NCI-H82 treated with DMSO at 0.1 percent for 48 hours (cell line): ENCODE results near the gene CHAC1.

Source experiments
- DNase-seq: peaks from one replicate; lab custom pipeline; 2025; ENCODE audit not compliant: unreplicated experiment; lab: John Stamatoyannopoulos, UW

CHAC1 gene

GRCh38 chr15:40952901-40953712 is at the start of gene CHAC1:
CHAC1 (plus strand) TSS chr15:40953471; CDS start chr15:40953584, 113 bp downstream.
- peak; percentile 85 for DNase-seq

GRCh38 chr15:40904552-40905201 is 48.6 kb upstream of the CHAC1 start:
- no peak for DNase-seq

- DNase-seq: peak; percentile 46
These were observed 46.9 kb upstream of the CHAC1 start for GRCh38 chr15:40906091-40906990.

GRCh38 chr15:40906991-40907802 is 46.1 kb upstream of the CHAC1 start:
- DNase-seq: no peak

GRCh38 chr15:40908095-40908494 is 45.2 kb upstream of the CHAC1 start:
- no peak for DNase-seq

- DNase-seq: no peak
These were observed 43.3 kb upstream of the CHAC1 start for GRCh38 chr15:40909662-40910630.

GRCh38 chr15:40911141-40911540 is 42.1 kb upstream of the CHAC1 start:
- DNase-seq: peak; percentile 51

- DNase-seq: no peak
These were observed 41.6 kb upstream of the CHAC1 start for GRCh38 chr15:40911693-40912092.

GRCh38 chr15:40912478-40912877 is 40.8 kb upstream of the CHAC1 start:
- DNase-seq: no peak

GRCh38 chr15:40914013-40914412 is 39.3 kb upstream of the CHAC1 start:
- DNase-seq: no peak

- no peak for DNase-seq
These were observed 38.8 kb upstream of the CHAC1 start for GRCh38 chr15:40914486-40914885.

- DNase-seq: no peak
These were observed 38.1 kb upstream of the CHAC1 start for GRCh38 chr15:40915116-40915661.

- DNase-seq: no peak
These were observed 37.6 kb upstream of the CHAC1 start for GRCh38 chr15:40915679-40916078.

- DNase-seq: no peak
These were observed 35.7 kb upstream of the CHAC1 start for GRCh38 chr15:40917585-40917984.

- no peak for DNase-seq
These were observed 35.0 kb upstream of the CHAC1 start for GRCh38 chr15:40918146-40918798.

GRCh38 chr15:40918799-40919392 is 34.4 kb upstream of the CHAC1 start:
- DNase-seq: no peak

- DNase-seq: no peak
These were observed 31.2 kb upstream of the CHAC1 start for GRCh38 chr15:40921949-40922607.

- DNase-seq: no peak
These were observed 30.7 kb upstream of the CHAC1 start for GRCh38 chr15:40922608-40923005.
